ENCODE measurements around the gene PADI4.

Gene PADI4

DNA sequence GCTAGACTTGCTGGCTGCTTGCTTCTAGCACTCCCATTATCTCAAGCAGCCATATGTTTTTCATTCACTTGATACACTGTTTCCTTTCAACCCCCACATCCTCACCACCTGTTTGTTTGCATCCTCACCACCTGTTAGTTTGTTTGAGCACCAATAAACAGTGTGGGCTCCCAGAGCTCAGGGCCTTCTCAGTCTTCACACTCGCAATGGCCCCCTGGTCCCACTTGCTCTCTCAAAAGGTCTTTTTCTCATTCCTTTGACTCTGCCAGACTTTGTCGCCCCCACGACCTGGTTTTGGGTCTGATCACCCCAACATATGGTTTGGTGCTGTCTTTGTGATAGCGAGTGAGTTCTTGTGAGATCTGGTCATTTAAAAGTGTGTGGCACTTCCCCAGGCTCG lies 6.2 kb upstream of the PADI4 start:
- peaks cover 45 to 50% of the 10 kb centered on the region in 2 experiments for H3K4me1 ChIP-seq (ENCODE audit: control insufficient read depth in 1 of 2, insufficient read depth in 1 of 2, low read depth in 1 of 2, low read length in 1 of 2)
- no peaks in the 10 kb centered on the region for H3K36me3 ChIP-seq
- H3K27me3 ChIP-seq = no peaks in the 10 kb centered on the region
- no peak overlapping the region for H3K4me3 ChIP-seq (ENCODE audit: low read depth in 1 of 2, low read length in 1 of 2)
- no peaks in the 10 kb centered on the region for H3K9me3 ChIP-seq
- TF ChIP-seq, protein P1, sequence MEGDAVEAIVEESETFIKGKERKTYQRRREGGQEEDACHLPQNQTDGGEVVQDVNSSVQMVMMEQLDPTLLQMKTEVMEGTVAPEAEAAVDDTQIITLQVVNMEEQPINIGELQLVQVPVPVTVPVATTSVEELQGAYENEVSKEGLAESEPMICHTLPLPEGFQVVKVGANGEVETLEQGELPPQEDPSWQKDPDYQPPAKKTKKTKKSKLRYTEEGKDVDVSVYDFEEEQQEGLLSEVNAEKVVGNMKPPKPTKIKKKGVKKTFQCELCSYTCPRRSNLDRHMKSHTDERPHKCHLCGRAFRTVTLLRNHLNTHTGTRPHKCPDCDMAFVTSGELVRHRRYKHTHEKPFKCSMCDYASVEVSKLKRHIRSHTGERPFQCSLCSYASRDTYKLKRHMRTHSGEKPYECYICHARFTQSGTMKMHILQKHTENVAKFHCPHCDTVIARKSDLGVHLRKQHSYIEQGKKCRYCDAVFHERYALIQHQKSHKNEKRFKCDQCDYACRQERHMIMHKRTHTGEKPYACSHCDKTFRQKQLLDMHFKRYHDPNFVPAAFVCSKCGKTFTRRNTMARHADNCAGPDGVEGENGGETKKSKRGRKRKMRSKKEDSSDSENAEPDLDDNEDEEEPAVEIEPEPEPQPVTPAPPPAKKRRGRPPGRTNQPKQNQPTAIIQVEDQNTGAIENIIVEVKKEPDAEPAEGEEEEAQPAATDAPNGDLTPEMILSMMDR (IDR thresholded peaks at IDR 0.05) = no peak
- H3K27ac ChIP-seq = peak overlapping the region; percentile 95

DNA sequence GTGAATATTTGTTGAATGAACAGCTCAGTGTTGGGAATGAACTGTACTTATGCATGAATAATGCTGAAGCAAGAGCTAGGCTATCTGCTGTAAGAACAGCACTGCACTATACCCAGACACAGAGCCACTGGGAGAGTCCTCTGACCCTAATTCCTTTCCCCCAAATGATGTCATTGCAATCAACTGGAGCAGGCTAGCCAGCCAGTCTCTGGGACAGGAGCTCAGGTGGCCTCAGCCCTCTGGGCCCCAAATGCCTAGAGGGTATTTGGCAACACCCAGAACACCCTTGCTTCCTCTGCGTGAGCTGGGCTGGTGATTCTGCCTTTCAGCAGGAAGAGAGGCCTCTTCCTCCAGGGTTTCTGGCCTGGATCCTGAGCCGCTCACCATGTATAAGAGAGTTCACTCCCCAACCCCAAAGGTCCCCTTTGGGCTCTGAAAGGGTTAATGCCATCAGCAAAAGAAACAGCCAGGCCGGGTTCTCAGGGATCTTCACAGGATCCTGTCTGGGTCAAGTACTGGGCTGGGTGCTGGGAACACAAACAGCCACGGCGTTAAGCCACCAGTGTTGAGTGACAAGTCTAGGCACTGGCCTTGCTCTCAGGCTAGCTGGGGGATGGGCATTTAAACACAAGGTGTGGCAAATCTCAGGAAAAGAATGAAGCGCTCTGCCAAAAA lies 3.7 kb upstream of the PADI4 start:
- H3K27ac ChIP-seq = peak overlapping the region; percentile 95
- TF ChIP-seq, protein P1 (IDR thresholded peaks at IDR 0.05) = no peak

DNA sequence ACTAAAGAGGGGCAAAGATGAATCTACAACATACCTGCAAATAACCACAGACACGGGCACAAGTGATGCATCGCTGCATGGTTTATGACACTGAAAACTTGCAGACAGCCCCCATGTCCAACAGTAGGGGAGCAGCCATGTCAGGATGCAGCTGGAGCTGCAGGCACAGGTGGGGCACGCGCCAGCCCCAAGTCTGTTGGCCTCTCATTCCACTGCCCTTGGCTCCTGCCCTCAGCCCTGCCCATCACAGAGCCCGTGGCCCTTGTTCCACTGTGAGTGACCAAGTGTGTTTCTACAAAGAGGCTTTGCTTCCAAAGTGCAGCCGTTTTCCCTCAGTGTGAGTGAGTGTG lies 3.2 kb upstream of the PADI4 start:
- H3K27me3 ChIP-seq = no peaks in the 10 kb centered on the region
- peaks cover 75 to 77% of the 10 kb centered on the region in 2 experiments for H3K4me1 ChIP-seq (ENCODE audit: control insufficient read depth in 1 of 2, insufficient read depth in 1 of 2, low read depth in 1 of 2, low read length in 1 of 2)
- no peaks in the 10 kb centered on the region for H3K36me3 ChIP-seq
- H3K9me3 ChIP-seq = no peaks in the 10 kb centered on the region
- TF ChIP-seq, protein P1 (IDR thresholded peaks at IDR 0.05) = no peak
- peak overlapping the region; percentile 30 to 51 for H3K4me3 ChIP-seq (ENCODE audit: low read depth in 1 of 2, low read length in 1 of 2)
- H3K27ac ChIP-seq = peak overlapping the region; percentile 95

More for the DNA sequence above, 3.7 kb upstream of the PADI4 start:
- Histone ChIP-seq H3K36me3 (no peaks in the 10 kb centered on the region), H3K4me3 (ENCODE audit: low read depth in 1 of 2, low read length in 1 of 2) (peak overlapping the region; percentile 30 to 51), H3K4me1 (ENCODE audit: control insufficient read depth in 1 of 2, insufficient read depth in 1 of 2, low read depth in 1 of 2, low read length in 1 of 2) (peaks cover 70 to 72% of the 10 kb centered on the region in 2 experiments), H3K9me3 (no peaks in the 10 kb centered on the region), H3K27me3 (no peaks in the 10 kb centered on the region)

DNA sequence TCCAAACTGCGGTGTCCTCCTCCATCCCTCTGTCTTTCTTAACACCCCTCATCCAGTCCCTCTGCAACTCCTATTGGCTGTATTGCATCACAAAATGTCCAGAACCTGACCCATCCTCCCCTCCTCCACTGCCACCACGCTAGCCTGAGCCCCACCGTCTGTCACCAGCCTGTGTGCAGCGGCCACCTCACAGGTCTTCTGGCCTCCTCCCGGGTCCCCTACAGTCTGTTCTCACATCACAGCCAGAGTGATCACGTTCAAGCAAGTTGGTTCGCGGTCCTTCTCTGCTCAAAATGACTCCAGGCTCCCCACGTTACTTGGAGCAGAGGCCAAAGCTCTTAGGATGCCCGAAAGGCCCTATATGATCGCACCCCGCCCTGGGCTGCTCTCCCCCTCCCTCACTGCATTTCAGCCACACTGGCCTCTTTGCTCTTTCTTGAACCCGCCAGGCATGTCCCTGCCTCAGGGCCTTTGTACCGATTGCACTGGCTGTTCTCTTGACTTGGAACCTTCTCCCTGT lies 2.4 kb upstream of the PADI4 start:
- H3K9me3 ChIP-seq = no peaks in the 10 kb centered on the region
- TF ChIP-seq, protein P1 (IDR thresholded peaks at IDR 0.05) = no peak
- no peaks in the 10 kb centered on the region for H3K36me3 ChIP-seq
- H3K4me3 ChIP-seq (ENCODE audit: low read depth in 1 of 2, low read length in 1 of 2) = peak overlapping the region in 1 of 2 experiments; percentile 51
- H3K27ac ChIP-seq = peak overlapping the region; percentile 95
- no peaks in the 10 kb centered on the region for H3K27me3 ChIP-seq
- peaks cover 84 to 85% of the 10 kb centered on the region in 2 experiments for H3K4me1 ChIP-seq (ENCODE audit: control insufficient read depth in 1 of 2, insufficient read depth in 1 of 2, low read depth in 1 of 2, low read length in 1 of 2)

DNA sequence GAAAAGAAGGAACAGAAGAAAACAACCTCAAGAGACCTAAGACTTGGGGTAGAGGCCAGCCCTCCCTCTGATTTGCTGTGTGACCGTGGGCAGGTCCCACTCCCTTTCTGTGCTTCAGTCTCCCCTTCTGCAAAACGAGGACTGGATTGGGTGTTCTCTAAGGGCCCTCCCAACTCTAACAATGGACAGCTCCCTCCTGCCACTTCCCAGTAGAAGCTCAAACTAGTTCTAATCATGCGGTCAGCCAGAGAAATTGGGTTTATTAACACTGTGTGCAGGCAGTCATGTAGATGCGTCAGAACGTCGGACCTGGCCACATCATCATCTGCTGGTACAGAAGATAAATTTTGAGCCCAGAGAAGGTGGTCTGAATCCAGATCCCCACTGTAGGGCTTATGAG lies 1.6 kb upstream of the PADI4 start:
- no peaks in the 10 kb centered on the region for H3K27me3 ChIP-seq
- no peak overlapping the region for H3K4me3 ChIP-seq (ENCODE audit: low read depth in 1 of 2, low read length in 1 of 2)
- H3K9me3 ChIP-seq = no peaks in the 10 kb centered on the region
- H3K27ac ChIP-seq = peak overlapping the region; percentile 95
- TF ChIP-seq, protein P1 (IDR thresholded peaks at IDR 0.05) = no peak
- H3K36me3 ChIP-seq = no peaks in the 10 kb centered on the region
- H3K4me1 ChIP-seq (ENCODE audit: control insufficient read depth in 1 of 2, insufficient read depth in 1 of 2, low read depth in 1 of 2, low read length in 1 of 2) = peaks cover 92 to 93% of the 10 kb centered on the region in 2 experiments
